Measurements from ENCODE around the gene DNAL1. TPM values are rescaled to one million over a fixed set of nuclear protein-coding genes. Genes with fewer than 3 reads are reported as not detected.
A peak's percentile ranks its signal among the peaks of the same experiment; 100 is the strongest.

DNAL1 gene
- total and polyA plus RNA-seq, 2 of the 13 experiments (the other 11 are each of a cell fraction or from before 2014, with no cell fraction given), result 1.4 to 13.3 TPM

DNA sequence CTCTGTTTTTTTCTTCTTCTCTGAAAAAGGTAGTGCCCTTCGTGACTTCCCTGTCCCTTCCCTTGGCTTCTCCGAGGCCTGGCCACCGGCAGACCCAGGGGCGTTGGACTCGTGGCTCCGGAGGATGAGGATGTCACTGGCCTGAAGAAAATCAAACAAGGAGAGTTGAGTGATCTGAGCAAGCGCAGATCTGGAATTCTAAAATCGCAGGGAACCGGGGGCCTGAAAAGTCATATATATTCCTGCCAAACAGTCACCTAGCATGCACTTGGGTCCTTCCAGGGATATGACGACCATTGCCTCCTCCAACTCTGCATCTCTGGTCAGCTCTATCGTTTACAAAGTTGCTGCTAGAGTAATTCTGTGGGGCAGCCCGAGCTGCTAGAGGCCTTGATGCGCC is 74.6 kb downstream of the DNAL1 start:
- POLR2A ChIA-PET, result interaction anchor here (0.6 kb wide), 1 partner anchor 130 kb away, joined by 3 read pairs; no protein-coding TSS in a partner anchor
- no peaks in the 10 kb centered on the region for H3K27me3 ChIP-seq (ENCODE audit: control insufficient read depth in 1 of 2, insufficient read depth in 2 of 2, low read length in 2 of 2)
- in situ Hi-C loops (cut with HindIII; ENCODE audit: extremely low pct_ligation_motif_present, low pct_unique_long_range_greater_than_20kb) (no loop called here), intact Hi-C loops (cut with micrococcal nuclease; ENCODE audit: unreplicated experiment) (no loop called here)
- ATAC-seq, result no peak
- H3K79me2 ChIP-seq (ENCODE audit: insufficient read depth, low read length), result no peaks in the 10 kb centered on the region
- FAIRE-seq, result no peak
- H3K4me1 ChIP-seq (ENCODE audit: insufficient read depth, low read length), result peaks cover 18% of the 10 kb centered on the region
- no peak for DNase-seq (ENCODE audit: low spot score)
- H3K4me2 ChIP-seq (ENCODE audit: low read depth, low read length), result no peak overlapping the region
- CTCF ChIA-PET (ENCODE audit: low intra/inter-chr PET ratio, low total read pairs), result no interaction called here
- H3K9ac ChIP-seq (ENCODE audit: insufficient read depth, low read depth, low read length), result no peak overlapping the region
- no peak overlapping the region for H3K27ac ChIP-seq (ENCODE audit: extremely low read length, insufficient read depth, low read length)
- H3K36me3 ChIP-seq (replicated peaks in 1 of 2; ENCODE audit: control insufficient read depth in 1 of 2, insufficient read depth in 2 of 2, low read length in 2 of 2), result peaks cover 27 to 67% of the 10 kb centered on the region in 2 experiments
- no peak for TF ChIP-seq MED13 (CRISPR knock-in tag; IDR thresholded peaks at IDR 0.05)
- peak; percentile 4 for TF ChIP-seq RBM22 (optimal IDR thresholded peaks at IDR 0.05; ENCODE audit: low read length)
- no peak for TF ChIP-seq ZNF644 (CRISPR knock-in tag; IDR thresholded peaks at IDR 0.05; ENCODE audit: low read depth)
- no peak for TF ChIP-seq ZEB1 (IDR thresholded peaks at IDR 0.05; ENCODE audit: insufficient replicate concordance, low read depth)
- no peak for TF ChIP-seq CREM (IDR thresholded peaks at IDR 0.05)
- no peak for TF ChIP-seq CREM (CRISPR knock-in tag; IDR thresholded peaks at IDR 0.05)
- TF ChIP-seq, protein P1, sequence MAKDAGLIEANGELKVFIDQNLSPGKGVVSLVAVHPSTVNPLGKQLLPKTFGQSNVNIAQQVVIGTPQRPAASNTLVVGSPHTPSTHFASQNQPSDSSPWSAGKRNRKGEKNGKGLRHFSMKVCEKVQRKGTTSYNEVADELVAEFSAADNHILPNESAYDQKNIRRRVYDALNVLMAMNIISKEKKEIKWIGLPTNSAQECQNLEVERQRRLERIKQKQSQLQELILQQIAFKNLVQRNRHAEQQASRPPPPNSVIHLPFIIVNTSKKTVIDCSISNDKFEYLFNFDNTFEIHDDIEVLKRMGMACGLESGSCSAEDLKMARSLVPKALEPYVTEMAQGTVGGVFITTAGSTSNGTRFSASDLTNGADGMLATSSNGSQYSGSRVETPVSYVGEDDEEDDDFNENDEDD (CRISPR knock-in tag; IDR thresholded peaks at IDR 0.05; ENCODE audit: borderline replicate concordance), result no peak
- TF ChIP-seq HNRNPLL (IDR thresholded peaks at IDR 0.05; ENCODE audit: low read depth, low read length, poor library complexity, severe bottlenecking), result no peak
- WGBS (ENCODE audit: low lambda C conversion rate), result 94% methylated on average over 13 of the region's 13 CpGs
- H3K9me3 ChIP-seq (ENCODE audit: low read length), result no peaks in the 10 kb centered on the region
- no peak overlapping the region for H2AFZ ChIP-seq (ENCODE audit: low read length)
- no peak overlapping the region for H3K4me3 ChIP-seq (replicated peaks in 1 of 3; ENCODE audit: insufficient read depth in 1 of 3, low read depth in 2 of 3, low read length in 3 of 3)
- no TSS peak for BruUV-seq (replicated peaks)
- 0 out of 2 replicates have a peak, but pooled peaks cover 5% of the 10 kb centered on the region for H4K20me1 ChIP-seq (ENCODE audit: insufficient read depth, low read length)

DNA sequence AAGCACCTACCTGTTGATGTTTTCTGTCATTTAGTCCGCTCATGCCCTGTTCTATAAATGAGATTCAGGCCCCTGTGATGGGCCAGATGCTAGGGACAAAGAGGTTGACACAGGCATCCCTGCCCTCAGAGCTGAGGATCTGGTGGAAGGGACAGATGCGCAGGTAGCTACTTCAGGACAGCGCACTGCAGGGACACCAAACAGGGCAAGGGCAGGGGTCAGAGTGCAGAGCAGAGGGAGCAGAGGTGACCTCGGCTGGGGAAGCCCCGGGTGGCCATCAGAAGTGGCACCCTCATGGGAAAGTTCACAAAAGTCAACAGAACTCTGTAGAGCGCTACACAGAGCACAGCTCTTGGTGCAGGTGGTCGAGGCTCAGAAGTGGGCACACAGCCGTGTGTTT is 75.0 kb downstream of the DNAL1 start:
- POLR2A ChIA-PET, result interaction anchor here (0.7 kb wide), 1 partner anchor 262 kb away, joined by 3 read pairs; the partner anchor contains the start of gene NUMB
- Histone ChIP-seq H3K4me2 (ENCODE audit: low read depth, low read length) (no peak overlapping the region), H3K4me3 (replicated peaks in 1 of 3; ENCODE audit: insufficient read depth in 1 of 3, low read depth in 2 of 3, low read length in 3 of 3) (no peak overlapping the region), H3K27me3 (ENCODE audit: control insufficient read depth in 1 of 2, insufficient read depth in 2 of 2, low read length in 2 of 2) (no peaks in the 10 kb centered on the region), H3K79me2 (ENCODE audit: insufficient read depth, low read length) (no peaks in the 10 kb centered on the region), H3K9ac (ENCODE audit: insufficient read depth, low read depth, low read length) (no peak overlapping the region), H2AFZ (ENCODE audit: low read length) (no peak overlapping the region), H3K27ac (ENCODE audit: extremely low read length, insufficient read depth, low read length) (no peak overlapping the region), H3K4me1 (ENCODE audit: insufficient read depth, low read length) (peaks cover 18% of the 10 kb centered on the region), H4K20me1 (ENCODE audit: insufficient read depth, low read length) (0 out of 2 replicates have a peak, but pooled peaks cover under 1% of the 10 kb centered on the region), H3K36me3 (replicated peaks in 1 of 2; ENCODE audit: control insufficient read depth in 1 of 2, insufficient read depth in 2 of 2, low read length in 2 of 2) (peaks cover 29 to 71% of the 10 kb centered on the region in 2 experiments), H3K9me3 (ENCODE audit: low read length) (no peaks in the 10 kb centered on the region)
- no TSS peak for BruUV-seq (replicated peaks)
- WGBS (ENCODE audit: low lambda C conversion rate), result 90% methylated on average over 8 of the region's 8 CpGs
- CTCF ChIA-PET (ENCODE audit: low intra/inter-chr PET ratio, low total read pairs), result no interaction called here
- no peak for DNase-seq (ENCODE audit: low spot score)
- no peak for ATAC-seq
- in situ Hi-C loops (cut with HindIII; ENCODE audit: extremely low pct_ligation_motif_present, low pct_unique_long_range_greater_than_20kb), result no loop called here
- intact Hi-C loops (cut with micrococcal nuclease; ENCODE audit: unreplicated experiment), result no loop called here
- no peak for FAIRE-seq
- no peak for TF ChIP-seq GFI1 (CRISPR knock-in tag; IDR thresholded peaks at IDR 0.05; ENCODE audit: borderline replicate concordance)
- no peak for TF ChIP-seq SATB2 (CRISPR knock-in tag; IDR thresholded peaks at IDR 0.05)

All from HepG2 (cell line).